PC-3 (cell line): ENCODE data around the gene KRTAP4-5. TPM values are rescaled to one million over a fixed set of nuclear protein-coding genes. Genes with fewer than 3 reads are reported as not detected.

Experiments used
- ATAC-seq: fragments of 200-7000 bp; cut with Tn5 transposase; 2 replicates; pipeline ENCODE4 v1.9.1; 2020; ENCODE audit warnings: mild to moderate bottlenecking, moderate library complexity
- BruUV-seq: library from RNA; stranded (reverse); fragments of 400-500 nt; replicated peaks from 2 replicates; lab custom pipeline; 2021; lab: Mats Ljungman, UMichigan
- CTCF ChIA-PET: fragments of 300-600 bp; sonication (Branson Sonifier 250); formaldehyde crosslinking; loops from one replicate; lab custom pipeline; 2022; ENCODE audit warnings: antibody characterized with exemption; lab: Charles Lee
- POLR2A ChIA-PET: fragments of 300-600 bp; sonication (Branson Sonifier 250); formaldehyde crosslinking; loops from one replicate; lab custom pipeline; 2022; ENCODE audit warnings: antibody characterized with exemption; ENCODE audit not compliant: unreplicated experiment; lab: Charles Lee
- DNase-seq: peaks from one replicate; pipeline ENCODE4 v3.0.0-alpha.2; 2015
- H2AFZ ChIP-seq: fragments of 300-600 bp; sonication (generic); 2 replicates; pipeline ENCODE4 v1.6.0; 2016; ENCODE audit warnings: antibody characterized with exemption, low read length
- H3F3A ChIP-seq: fragments of 300-600 bp; sonication (generic); one replicate; pipeline ENCODE4 v1.6.0; 2017; ENCODE audit warnings: antibody characterized with exemption, low read length, control low read depth, mild to moderate bottlenecking; ENCODE audit not compliant: unreplicated experiment
- H3K27ac ChIP-seq: fragments of 300-600 bp; sonication (generic); 2 replicates; pipeline ENCODE4 v1.5.1; 2016; ENCODE audit warnings: mild to moderate bottlenecking, low read length
- H3K27me3 ChIP-seq: fragments of 300-600 bp; sonication (generic); 2 replicates; pipeline ENCODE4 v1.6.1; 2016; ENCODE audit warnings: low read length, mixed read lengths
- H3K36me3 ChIP-seq: fragments of 300-600 bp; sonication (generic); 2 replicates; pipeline ENCODE4 v1.6.1; 2016; ENCODE audit warnings: low read depth, mixed run types, low read length, mixed read lengths
- H3K4me1 ChIP-seq: fragments of 300-600 bp; sonication (generic); 2 replicates; pipeline ENCODE4 v1.5.1; 2016; ENCODE audit warnings: low read length; ENCODE audit not compliant: insufficient read depth
- H3K4me2 ChIP-seq: fragments of 300-600 bp; sonication (generic); 2 replicates; pipeline ENCODE4 v1.6.0; 2016; ENCODE audit warnings: low read length
- H3K4me3 ChIP-seq: fragments of 300-600 bp; sonication (generic); 2 replicates; pipeline ENCODE4 v1.5.1; 2016; ENCODE audit warnings: mild to moderate bottlenecking, low read length, mixed read lengths
- H3K79me2 ChIP-seq: fragments of 300-600 bp; sonication (generic); 2 replicates; pipeline ENCODE4 v1.6.1; 2017; ENCODE audit warnings: low read length, mixed read lengths
- H3K9ac ChIP-seq: fragments of 300-600 bp; sonication (generic); 2 replicates; pipeline ENCODE4 v1.6.0; 2016; ENCODE audit warnings: mild to moderate bottlenecking, low read length
- H3K9me2 ChIP-seq: fragments of 300-600 bp; sonication (generic); replicated peaks from 2 replicates; pipeline ENCODE4 v1.6.1; 2016; ENCODE audit warnings: mixed run types, low read length, mixed read lengths
- H3K9me3 ChIP-seq: fragments of 300-600 bp; sonication (generic); 2 replicates; pipeline ENCODE4 v1.6.1; 2016; ENCODE audit warnings: low read length, mixed read lengths
- H4K20me1 ChIP-seq: fragments of 300-600 bp; sonication (generic); 2 replicates; pipeline ENCODE4 v1.6.1; 2016; ENCODE audit warnings: low read length, mixed read lengths
- EZH2 ChIP-seq: fragments of 300-600 bp; sonication (generic); IDR thresholded peaks from one replicate; pipeline ENCODE4 v1.6.1; 2017; ENCODE audit warnings: antibody characterized with exemption, mild to moderate bottlenecking, low read length; ENCODE audit not compliant: unreplicated experiment
- EZH2phosphoT487 ChIP-seq: fragments of 300-600 bp; sonication (generic); IDR thresholded peaks from 2 replicates; pipeline ENCODE4 v1.6.1; 2018; ENCODE audit warnings: mild to moderate bottlenecking, antibody characterized with exemption, low read length, borderline replicate concordance
- intact Hi-C: fragments of 100-400 bp; cut with micrococcal nuclease; formaldehyde crosslinking; loops from 2 replicates; pipeline ENCODE4 v1.9.0; 2023
- total RNA-seq: library from RNA; depleted of rRNA; stranded (reverse); fragments of >200 nt; gene quantifications from 2 replicates; pipeline ENCODE4 v1.2.3, GENCODE V29; 2014
- TF ChIP-seq, protein P1 (sequence below): fragments of 300-600 bp; sonication (generic); conservative IDR thresholded peaks from 2 replicates; pipeline ENCODE4 v1.5.1; 2017; ENCODE audit warnings: antibody characterized with exemption, low read depth, mild to moderate bottlenecking, low read length

The KRTAP4-5 gene
- total RNA-seq, 1 experiment from 2014 or later: not detected

DNA sequence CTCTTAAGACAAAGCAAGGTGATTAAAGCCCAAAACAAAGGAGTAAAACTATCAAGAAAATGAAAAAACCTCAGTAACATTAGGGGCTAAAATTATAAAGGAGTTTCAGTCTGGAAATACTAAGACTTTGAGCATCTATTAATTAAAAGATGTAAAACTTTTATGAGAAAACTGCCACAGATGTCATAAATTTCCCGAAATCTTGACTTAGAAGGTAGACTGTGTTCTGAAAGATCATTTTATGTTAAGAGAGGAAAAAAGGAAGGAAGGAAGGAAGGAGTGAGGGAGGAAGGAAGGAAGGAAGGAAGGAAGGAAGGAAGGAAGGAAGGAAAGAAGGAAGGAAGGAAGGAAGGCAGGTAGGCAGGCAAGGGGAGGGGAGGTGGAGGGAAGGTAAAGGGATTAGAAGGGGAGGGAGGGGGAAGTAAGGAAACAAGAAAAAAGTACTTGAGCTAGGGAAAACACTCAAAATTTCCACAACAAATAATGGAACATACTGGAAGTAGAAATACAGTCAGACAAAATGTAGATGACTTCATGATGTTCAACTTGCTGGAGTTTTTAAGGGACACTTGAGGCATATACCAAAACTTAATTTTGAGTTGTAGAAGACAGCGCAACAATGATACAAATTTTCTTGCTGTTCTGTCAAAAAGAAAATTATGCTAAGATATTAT lies 2.0 kb downstream of the KRTAP4-5 start:
- intact Hi-C loops: no loop called here
- Histone ChIP-seq H3K36me3 (peaks cover 3% of the 10 kb centered on the region; the same call in 1 of the 2 replicates), H3F3A (no peaks in the 10 kb centered on the region), H3K27me3 (no peaks in the 10 kb centered on the region), H2AFZ (no peak overlapping the region), H3K4me1 (no peaks in the 10 kb centered on the region; the same call in 1 of the 2 replicates), H3K9ac (no peak overlapping the region), H3K9me2 (no peaks in the 10 kb centered on the region), H3K4me3 (no peak overlapping the region), H3K4me2 (no peak overlapping the region), H4K20me1 (no peaks in the 10 kb centered on the region), H3K9me3 (peaks cover 6% of the 10 kb centered on the region; the same call in 1 of the 2 replicates), H3K27ac (no peak overlapping the region), H3K79me2 (no peaks in the 10 kb centered on the region)
- no TSS peak for BruUV-seq
- POLR2A ChIA-PET: no interaction called here
- ATAC-seq (no peak), DNase-seq (no peak)
- no peak for TF ChIP-seq EZH2
- no peak for TF ChIP-seq EZH2phosphoT487
- TF ChIP-seq, protein P1, sequence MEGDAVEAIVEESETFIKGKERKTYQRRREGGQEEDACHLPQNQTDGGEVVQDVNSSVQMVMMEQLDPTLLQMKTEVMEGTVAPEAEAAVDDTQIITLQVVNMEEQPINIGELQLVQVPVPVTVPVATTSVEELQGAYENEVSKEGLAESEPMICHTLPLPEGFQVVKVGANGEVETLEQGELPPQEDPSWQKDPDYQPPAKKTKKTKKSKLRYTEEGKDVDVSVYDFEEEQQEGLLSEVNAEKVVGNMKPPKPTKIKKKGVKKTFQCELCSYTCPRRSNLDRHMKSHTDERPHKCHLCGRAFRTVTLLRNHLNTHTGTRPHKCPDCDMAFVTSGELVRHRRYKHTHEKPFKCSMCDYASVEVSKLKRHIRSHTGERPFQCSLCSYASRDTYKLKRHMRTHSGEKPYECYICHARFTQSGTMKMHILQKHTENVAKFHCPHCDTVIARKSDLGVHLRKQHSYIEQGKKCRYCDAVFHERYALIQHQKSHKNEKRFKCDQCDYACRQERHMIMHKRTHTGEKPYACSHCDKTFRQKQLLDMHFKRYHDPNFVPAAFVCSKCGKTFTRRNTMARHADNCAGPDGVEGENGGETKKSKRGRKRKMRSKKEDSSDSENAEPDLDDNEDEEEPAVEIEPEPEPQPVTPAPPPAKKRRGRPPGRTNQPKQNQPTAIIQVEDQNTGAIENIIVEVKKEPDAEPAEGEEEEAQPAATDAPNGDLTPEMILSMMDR: no peak
- CTCF ChIA-PET: no interaction called here

DNA sequence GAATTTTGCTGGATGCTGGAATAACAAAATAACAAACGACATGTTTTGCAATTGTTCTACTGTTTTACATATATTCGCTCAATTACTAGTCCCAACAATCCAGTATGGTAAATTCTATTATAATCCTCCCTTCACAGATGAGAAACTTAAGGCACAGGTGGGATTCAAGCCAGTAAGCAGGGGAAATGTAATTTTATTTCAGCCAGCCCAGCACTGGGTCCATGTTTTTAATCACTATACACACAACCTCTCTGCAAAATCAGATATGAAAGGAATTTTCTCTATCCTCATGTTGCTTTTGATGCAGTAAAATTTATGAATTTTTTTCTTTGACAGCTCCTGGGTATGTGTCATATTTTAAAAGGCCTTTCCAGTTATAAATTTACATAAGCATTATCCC lies 4.4 kb downstream of the KRTAP4-5 start:
- H3K4me3 ChIP-seq: no peak overlapping the region
- H3K79me2 ChIP-seq: no peaks in the 10 kb centered on the region
- no peak for DNase-seq
- no peaks in the 10 kb centered on the region for H3K9me2 ChIP-seq
- CTCF ChIA-PET: no interaction called here
- H2AFZ ChIP-seq: no peak overlapping the region
- POLR2A ChIA-PET: no interaction called here
- H3K36me3 ChIP-seq: peaks cover 3% of the 10 kb centered on the region; the same call in 1 of the 2 replicates
- peaks cover 6% of the 10 kb centered on the region; the same call in 1 of the 2 replicates for H3K9me3 ChIP-seq
- no peak overlapping the region for H3K4me2 ChIP-seq
- ATAC-seq: no peak
- no peak overlapping the region for H3K27ac ChIP-seq
- no peak overlapping the region for H3K9ac ChIP-seq
- H4K20me1 ChIP-seq: no peaks in the 10 kb centered on the region
- TF ChIP-seq, protein P1: no peak
- TF ChIP-seq EZH2: no peak
- TF ChIP-seq EZH2phosphoT487: no peak
- H3K27me3 ChIP-seq: no peaks in the 10 kb centered on the region
- intact Hi-C loops: no loop called here
- no peaks in the 10 kb centered on the region for H3F3A ChIP-seq
- H3K4me1 ChIP-seq: peaks cover 12% of the 10 kb centered on the region; the same call in 1 of the 2 replicates
- no TSS peak for BruUV-seq

DNA sequence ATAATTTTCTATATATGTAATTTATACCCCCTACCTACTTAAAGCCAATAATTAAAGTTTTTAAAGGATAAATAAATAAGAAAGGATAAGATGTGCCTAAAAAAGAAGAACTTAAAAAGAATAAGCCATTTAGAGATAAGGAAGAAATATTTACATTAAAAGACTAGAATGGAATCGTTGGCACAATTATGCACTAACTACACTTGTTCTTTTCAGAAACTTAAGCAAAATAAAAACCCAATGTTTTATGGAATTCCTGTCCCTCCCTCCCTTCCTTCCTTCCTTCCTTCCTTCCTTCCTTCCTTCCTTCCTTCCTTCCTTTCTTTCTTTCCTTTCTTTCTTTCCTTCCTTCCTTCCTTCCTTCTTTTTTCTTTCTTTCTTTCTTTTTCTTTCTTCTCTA lies 4.8 kb downstream of the KRTAP4-5 start:
- peaks cover 6% of the 10 kb centered on the region; the same call in 1 of the 2 replicates for H3K9me3 ChIP-seq
- H3K9me2 ChIP-seq: no peaks in the 10 kb centered on the region
- ATAC-seq (no peak), DNase-seq (no peak)
- H3K4me2 ChIP-seq: no peak overlapping the region
- TF ChIP-seq EZH2 (no peak), EZH2phosphoT487 (no peak)
- TF ChIP-seq, protein P1: no peak
- H3K27ac ChIP-seq: no peak overlapping the region
- peaks cover 3% of the 10 kb centered on the region; the same call in 1 of the 2 replicates for H3K36me3 ChIP-seq
- no peak overlapping the region for H2AFZ ChIP-seq
- H4K20me1 ChIP-seq: no peaks in the 10 kb centered on the region
- intact Hi-C loops: no loop called here
- ChIA-PET CTCF (no interaction called here), POLR2A (no interaction called here)
- H3F3A ChIP-seq: no peaks in the 10 kb centered on the region
- H3K9ac ChIP-seq: no peak overlapping the region
- peaks cover 14% of the 10 kb centered on the region; the same call in 1 of the 2 replicates for H3K4me1 ChIP-seq
- H3K27me3 ChIP-seq: no peaks in the 10 kb centered on the region
- no peaks in the 10 kb centered on the region for H3K79me2 ChIP-seq
- no peak overlapping the region for H3K4me3 ChIP-seq
- no TSS peak for BruUV-seq
